HG03175 (cell line): ENCODE results near the gene DYNC2H1.

Experiments
- ATAC-seq: cut with Tn5 transposase; IDR thresholded peaks from one replicate; pipeline ENCODE4 v1.9.1; 2021; ENCODE audit warnings: mild to moderate bottlenecking, moderate library complexity; ENCODE audit not compliant: unreplicated experiment

Gene DYNC2H1

DNA sequence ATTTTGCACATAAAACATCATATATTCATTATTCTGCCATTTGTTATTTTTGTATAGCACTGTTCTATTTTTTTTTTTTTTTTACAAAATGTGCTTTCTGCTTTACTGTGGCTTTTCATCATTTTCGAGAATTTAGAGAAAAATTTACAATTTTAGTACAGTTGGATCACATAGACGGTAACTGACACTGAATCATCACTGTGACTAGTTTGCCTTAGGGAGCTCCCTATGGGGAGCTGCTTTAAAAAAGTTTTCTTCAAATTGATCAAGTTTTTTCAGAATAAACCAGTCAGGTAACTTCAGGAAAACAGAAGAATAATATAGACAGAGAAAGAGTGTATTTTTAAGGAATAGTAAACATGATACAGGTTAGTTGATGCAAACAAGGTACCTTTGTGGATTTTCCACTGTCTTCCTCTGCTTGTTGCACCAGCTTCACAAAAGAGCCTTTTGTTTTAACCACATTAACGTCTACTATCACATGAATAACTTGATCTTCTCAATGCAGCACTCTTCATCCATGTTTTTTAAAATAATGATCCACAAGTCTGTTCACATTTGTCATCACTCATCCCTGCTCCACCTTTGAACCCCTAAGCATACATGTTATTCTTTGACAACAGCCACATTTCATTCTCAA is 327.0 kb downstream of the DYNC2H1 start:
- ATAC-seq = no peak

DNA sequence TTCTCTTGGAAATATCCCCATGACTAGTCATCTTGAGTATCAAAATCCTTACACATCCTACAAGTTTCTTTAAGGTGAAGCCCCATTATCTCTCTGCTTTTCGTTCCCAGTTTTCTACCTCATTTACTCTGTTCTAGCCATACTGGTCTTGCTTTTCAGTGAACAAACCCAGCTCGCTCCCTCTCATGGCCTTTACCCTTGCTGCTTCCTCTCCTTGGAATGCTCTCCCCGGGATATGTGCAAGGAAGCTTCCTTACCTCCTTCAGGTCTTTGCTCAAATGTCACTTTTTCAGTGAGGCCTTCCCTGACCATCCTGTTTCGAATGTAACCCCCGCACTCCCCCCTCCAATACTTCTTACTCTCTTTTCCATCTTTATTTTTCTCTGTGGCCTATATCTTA is 331.8 kb downstream of the DYNC2H1 start:
- no peak for ATAC-seq

DNA sequence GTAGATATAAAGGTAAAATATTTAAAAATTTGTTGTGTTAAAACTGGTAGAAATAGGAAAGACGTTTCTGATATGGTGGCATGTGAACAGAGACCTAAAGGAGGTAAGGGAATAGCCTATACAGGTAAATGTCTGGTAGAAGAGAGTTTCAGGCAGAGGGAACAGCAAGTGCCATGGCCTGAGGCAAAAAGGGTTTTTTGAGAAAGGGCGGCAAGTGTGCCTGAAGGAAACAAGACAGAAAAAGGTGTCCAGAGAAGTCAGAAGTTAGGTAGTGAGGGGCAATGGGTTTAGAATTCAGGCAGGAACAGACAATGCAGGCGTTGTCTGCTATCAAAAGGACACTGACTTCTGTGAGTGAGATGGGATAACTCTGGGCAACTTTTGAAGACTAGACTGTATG is 339.7 kb downstream of the DYNC2H1 start:
- no peak for ATAC-seq

DNA sequence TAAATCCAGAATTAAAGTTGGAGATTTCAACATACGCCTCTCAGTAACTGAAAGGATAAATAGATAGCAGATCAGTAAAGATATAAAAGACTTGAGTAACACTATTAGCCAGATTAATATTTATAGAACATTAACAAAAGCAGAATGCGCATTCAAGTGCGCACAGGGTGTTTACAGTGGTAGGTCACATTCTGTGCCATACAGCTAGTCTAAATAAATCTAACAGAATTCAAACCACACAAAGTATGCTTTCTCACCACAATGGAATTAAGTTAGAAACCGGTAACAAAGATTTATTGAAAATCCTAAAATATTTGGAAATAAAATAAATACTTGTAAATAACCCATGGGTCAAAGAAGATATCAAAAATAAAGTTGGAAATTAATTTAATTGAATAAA is 341.0 kb downstream of the DYNC2H1 start:
- no peak for ATAC-seq

DNA sequence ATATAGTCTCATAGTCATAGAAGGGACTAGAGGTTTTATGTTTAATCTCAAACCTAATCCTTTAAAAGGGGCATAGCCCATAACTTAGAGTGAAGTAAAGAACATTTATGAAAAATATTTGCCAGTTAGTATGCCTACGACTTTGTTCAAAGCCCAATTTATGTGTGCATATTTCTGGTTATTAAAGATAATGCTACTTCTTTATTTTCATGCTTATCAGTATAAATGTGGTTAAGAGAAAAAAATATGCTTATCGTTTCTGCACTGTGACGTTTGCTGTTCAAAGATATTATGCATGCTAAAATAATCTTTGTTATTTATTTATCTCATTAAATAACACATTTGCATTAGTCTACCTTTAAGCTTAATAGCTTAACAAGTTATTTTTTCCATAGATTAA is 343.9 kb downstream of the DYNC2H1 start:
- ATAC-seq = no peak

DNA sequence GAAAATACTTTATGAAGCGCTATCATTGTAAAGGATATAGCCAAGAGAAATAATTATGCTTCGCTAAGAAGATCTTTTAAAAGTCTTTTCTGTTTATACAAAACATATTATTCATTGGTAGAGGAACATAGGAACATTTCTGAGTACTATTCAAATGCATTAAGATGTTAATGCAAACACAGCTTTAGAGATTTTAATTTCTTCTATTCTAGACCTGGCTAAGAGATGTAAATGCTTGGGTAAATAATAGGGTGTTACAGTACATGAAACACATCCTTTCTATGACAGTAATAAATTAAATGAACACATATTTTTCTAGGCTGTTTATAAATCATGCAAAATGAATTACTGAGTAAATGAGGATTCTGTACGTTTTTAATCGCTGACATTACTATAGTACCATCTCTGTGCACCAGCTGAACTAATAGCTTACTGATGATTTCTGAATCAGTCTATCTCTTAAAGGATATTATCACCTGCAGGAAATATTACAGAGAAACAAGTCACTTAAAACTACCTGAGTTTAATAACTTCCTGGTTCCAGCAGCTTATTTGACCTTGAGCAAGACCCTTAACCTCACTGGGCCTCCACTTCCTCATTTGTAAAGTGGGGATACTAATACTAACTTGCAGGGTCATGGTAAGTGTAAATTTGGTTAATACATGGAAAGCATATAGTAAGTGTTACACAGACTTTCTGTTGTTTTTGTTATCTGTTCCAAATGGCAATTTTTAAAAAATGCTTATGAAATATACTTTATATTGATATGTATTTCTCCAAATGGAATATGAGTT is 344.9 kb downstream of the DYNC2H1 start:
- ATAC-seq = no peak

DNA sequence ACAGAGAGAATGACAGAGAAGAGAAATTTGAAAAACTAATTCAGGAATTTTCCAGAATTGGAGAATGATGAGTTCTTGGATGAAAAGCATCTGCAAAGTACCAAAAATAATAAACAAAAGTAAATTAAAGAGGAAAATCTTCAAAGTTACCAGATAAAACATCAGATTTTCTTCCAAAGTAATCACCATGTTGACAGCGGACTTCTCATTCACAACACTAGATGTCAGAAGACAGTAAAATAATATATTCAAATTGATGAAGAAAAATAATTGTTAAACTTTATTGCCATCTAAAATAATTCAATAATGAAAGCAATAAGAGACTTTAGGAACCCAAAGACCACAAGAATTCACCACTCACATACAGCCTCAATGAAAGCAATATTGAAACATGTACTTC is 355.2 kb downstream of the DYNC2H1 start:
- ATAC-seq = no peak

DNA sequence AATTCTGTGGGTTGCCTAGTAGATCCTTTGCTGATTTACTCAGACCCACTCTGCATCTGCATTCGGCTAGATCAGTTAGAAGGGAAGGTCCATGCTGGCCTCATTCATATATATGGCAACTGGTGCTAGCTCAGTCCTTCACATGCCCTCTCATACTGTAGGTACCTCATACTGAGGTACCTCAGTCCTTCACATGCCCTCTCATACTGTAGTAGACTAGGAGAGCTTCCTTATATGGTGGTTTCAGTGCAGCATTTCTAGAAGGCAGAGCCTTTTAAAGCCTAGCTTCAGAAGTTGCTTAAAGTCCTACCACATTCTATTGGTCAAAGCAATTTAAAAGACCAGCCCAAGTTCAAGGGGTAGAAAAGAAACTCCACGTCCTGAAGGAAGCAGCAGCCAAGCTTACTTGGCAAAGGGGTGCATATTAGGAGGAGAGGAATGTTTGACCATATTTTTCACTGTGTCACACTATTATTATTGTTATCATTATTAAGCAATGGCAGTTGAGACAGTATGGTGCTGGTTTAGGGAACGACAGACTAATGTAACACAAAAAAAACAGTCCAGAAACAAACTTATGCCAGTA is 356.4 kb downstream of the DYNC2H1 start:
- ATAC-seq = no peak

DNA sequence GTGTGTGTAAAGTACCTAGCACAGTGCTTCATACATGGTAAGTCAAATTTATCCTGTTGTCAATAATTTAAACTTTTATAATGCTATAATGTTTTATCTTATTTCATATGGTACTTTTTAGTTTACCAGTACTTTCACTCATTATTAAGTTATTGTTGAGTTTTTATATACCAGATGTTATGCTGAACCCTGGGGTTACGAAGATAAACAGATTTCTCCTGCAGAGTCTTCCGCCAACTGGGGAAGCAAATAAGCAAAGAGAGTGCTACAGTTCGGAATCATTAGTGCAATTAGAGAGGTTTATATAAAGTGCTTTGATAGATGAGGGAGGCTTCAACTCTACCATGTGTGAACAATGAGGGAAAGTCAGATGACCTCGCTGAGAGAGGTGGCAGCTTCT is 362.3 kb downstream of the DYNC2H1 start:
- ATAC-seq = no peak

DNA sequence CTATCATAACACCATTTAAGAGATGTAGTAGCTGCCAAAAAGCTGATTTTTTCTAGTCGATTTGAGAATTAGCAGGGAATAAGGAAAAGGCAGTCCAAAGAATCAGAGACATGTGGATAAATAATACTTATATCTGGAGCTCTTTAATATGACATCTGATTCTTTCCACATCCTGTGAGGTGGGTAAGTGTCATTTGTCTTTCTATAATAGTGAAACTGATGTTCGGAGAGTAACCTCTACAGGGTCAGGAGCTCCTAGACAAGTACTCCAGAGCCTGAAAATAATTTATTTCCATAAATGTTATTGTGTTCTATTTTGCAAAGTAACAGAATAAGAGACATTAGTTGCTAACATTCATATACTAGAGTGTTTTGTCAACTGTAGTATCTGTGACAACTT is 367.6 kb downstream of the DYNC2H1 start:
- ATAC-seq = no peak

DNA sequence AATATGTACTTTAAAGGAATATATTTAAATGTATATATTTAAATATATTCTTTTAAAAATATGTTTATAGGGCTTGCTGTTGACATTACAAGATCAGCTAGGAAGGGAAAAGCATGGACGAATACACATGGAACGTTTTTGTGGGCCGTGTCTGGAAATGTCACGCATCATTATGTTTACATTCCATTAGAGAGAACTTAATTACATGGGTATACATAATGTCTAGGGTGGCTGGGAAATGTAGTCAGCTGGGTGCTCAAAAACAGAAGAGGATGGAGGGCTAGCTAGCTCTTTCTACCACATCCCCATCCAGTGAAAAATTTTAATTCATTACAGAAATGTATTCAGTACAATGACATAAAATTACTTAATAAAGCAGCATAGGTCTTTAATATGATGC is 371.2 kb downstream of the DYNC2H1 start:
- no peak for ATAC-seq

DNA sequence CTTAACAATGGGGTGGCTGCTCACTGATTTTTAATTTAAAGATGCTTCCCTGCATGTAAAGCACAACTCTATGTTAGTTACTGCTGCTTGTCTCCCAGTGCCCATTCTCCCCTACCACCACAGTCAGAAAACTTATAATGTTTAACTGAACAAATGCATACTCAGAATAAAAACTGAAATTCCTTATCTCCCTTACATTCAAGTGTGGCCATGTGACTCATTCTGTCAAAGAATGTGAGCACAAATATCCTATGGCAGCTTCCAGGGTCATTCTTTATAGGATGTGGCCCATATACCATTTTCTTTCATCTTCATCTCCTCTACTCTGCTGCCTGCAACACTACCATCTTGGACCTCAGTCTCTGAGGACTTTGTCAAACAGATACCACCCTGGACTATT is 374.8 kb downstream of the DYNC2H1 start:
- ATAC-seq = no peak

DNA sequence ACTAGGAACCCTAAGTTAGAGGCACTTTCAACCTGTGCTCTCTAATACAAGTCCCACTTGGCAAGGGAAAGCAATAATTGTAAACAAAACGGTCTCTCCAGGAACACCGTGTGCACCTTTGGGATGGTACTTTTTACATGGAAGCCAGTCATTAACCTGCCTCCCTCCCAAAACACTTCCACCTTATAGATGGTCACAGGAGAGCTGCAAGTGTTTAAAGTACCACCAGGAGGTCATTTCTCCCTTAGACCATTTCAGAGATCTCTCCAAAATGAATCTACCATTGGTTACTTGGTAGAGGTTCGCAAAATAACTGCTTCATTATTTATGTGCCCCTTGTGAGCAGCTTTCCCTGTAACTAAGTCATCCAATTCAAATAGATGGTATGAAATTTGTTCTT is 375.3 kb downstream of the DYNC2H1 start:
- ATAC-seq = no peak

DNA sequence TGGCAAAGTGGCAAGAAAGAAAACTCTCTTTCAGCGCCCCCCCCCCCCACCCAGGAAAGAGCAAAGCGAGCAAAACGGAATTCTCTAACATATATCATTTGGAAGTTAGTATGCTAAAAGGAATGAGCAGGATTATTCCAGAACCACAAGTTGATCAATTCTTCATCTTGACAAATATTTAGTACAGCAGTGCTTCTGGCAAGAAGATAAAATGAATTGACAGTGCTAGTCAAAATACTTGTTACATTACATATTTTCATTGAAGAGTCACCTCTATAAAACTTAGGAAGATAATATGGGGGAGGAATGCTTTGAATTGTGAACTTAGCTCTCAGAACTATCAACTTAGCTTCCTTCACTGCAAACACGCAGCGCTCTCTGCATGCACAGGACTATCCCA is 377.4 kb downstream of the DYNC2H1 start:
- no peak for ATAC-seq

DNA sequence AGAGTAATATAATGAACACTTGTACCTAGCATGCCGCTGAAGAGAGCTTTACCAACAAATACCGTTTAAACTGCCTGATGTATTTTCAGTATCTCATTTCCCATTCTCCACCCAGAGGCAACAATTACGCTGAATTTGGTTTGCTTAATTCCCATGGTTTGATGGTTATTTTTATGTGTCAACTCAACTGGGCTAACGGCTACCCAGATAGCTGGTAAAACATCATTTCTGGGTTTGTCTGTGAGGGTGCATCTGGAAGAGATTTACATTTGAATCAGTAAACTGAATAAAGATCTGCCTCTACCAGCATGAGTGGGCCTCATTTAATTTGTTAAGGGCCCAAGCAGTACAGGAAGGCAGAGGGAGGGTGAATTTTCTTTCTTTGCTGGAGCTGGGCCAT is 377.9 kb downstream of the DYNC2H1 start:
- ATAC-seq = no peak

DNA sequence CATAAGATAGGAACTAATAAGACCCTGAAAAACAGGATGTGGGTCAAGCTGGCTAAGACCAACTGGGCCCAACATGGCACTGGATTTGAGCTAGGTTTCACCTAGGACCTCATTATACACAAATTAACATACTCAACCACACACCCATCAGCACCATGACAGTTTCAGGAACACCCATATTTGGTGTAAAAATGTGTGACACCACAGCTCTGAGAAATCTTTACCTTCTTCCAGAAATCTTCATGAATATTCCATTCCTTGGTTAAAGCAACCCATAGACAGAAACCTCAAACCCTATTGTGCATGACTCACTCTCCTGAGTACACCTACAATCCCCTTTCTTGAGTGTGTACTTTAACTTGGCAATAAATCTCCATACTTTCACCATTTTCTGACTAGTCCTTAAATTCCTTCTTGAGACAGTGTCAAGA is 378.8 kb downstream of the DYNC2H1 start:
- no peak for ATAC-seq

DNA sequence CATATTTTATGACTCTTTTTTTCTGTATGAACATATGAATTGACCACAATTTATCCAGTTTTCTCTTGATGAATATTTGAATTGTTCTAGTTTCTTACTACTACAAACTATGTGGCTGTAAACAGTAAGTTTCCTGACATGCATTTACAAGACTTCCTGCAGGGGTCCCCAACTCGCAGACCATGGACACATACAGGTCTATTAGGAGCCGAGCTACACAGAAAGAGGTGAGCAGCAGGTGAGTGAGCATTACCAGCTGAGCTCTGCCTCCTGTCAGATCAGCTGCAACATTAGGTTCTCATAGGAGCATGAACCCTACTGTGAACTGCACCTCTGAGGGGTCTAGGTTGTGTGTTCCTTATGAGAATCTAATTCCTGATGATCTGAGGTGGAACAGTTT is 379.4 kb downstream of the DYNC2H1 start:
- ATAC-seq = no peak

DNA sequence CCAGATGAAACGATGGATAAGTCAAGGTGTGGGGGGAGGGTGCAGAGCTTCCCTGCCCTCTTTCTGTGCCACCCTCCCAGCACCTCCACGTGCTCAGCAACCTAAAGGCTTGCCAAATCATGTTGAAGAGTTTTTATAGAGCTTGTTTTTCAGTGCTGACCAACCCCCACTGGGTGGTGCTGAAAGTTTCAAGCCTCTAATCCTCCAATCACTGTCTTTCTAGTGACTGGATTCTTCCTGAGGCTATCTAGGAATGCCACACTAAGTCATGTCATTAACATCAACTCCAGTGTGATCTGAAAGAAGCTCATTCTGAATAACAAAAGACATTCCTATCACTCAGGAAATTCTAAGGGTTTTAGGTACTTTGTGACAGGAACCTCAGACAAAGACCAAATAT is 382.6 kb downstream of the DYNC2H1 start:
- ATAC-seq = no peak

DNA sequence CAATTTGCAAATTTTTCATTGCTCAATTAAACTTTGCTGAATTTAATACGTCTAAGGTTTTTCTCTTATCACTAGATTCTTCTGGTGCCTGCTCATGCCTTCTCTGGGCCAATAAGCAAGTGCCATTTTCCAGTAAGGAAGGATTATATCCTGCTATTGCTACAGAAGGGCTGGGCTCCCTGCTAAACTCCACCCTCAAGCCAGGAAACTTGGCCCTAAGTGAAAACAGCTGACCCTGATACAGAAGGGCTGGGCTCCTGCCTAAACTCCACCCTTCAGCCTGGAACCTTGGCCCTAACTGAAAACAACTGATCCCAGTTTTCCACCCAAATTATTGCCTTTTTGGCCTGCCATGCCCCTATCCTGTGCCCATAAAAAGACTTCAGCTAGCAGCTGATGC is 385.3 kb downstream of the DYNC2H1 start:
- no peak for ATAC-seq

DNA sequence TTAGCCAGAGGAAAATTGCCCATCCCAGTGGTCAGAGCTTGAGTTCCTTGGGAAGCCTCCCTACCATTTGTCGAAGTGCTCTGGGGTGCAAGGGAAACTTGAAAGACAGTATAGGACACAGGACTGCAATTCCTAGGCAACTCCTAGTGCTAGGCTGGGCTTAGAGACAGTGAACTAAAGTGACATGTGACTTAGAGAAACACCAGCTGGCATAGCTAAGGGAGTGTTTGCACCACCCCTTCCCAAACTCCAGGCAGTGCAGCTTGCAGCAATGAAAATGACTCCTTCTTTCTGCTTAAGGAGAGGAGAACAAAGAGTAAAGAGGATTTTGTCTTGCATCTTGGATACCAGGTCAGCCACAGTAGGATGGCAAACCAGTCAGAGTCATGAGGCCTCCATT is 388.0 kb downstream of the DYNC2H1 start:
- no peak for ATAC-seq

DNA sequence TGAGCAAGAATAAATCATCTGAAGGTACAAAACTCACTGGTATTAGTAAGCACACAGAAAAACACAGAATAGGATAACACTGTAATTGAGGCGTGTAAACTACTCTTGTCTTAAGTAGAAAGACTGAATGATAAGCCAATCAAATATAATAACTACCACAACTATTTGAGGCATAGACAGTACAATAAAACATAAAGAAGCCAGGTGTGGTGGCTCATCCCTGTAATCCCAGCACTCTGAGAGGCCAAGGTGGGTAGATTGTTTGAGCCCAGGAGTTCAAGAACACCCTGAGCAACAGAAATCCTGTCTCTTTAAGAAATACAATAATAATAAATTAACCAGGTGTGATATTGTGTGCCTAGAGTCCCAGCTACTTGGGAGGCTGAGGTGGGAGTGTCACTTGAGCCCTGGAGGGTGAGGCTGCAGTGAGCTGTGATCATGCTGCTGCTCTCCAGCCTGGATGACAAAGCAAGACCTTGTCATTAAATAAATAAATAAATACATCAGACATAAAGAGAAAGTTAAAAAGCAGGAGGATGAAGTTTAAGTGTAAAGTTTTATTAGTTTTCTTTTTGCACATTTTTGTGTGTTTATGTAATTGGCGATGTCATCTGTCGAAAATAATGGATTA is 390.6 kb downstream of the DYNC2H1 start:
- no peak for ATAC-seq

DNA sequence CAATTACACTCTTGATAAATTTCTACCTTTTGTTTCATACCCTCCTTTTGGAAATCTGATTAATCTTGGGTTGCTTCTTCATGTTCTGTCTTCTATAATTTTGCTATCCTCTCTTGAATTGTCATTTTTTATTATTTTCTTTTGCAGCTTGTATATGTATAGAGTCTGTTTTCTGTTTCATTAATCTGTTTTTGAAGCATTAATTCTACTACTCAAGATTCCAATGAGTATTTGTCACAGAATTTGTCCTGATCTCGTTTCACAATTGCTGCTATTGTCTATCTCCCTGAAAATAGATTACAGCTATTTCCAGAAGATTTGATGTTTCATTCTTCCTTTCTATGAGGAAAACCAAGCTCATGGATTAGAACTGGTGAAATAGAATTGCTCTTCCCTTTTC is 406.1 kb downstream of the DYNC2H1 start:
- ATAC-seq = no peak
